Activated CD4-positive, alpha-beta T cell treated with anti-CD3 and anti-CD28 coated beads, Interleukin-2, Interleukin-4, amounts not matched to agents 100 ng/mL and 50 ng/mL, durations not matched to agents 16 hours and 8 hours (primary cell): ENCODE measurements around the gene TPO.
"Not testable (repeated sequence)": the region's sequence is repeated elsewhere in the genome, so short reads cannot be mapped to it uniquely, and the experiment has no call there.

ENCODE experiments used
- DNase-seq: peaks from one replicate; pipeline ENCODE4 v3.0.0-alpha.2; 2020; ENCODE audit warnings: low spot score

The TPO gene

DNA sequence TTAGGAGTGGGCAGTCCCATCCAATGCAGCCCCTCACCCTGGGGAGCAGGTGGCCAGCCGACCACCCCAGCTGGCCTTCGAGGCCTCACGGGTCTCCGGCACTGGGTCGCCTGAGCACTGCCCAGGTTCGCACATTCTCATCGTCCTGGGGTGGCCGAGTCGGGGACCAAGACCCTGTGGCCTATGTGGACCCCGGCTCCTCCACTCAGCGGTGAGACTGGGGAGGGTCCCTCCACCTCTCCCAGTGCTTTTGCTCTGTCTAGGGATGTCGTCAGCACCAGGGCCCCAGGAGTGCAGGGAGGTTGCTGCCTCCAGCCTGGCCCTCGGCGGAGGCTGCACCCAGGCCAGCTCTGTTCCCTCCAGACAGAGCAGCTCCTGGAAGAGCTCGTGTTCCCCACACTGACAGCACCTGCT, 89.6 kb downstream of the TPO start:
- DNase-seq, result no peak

DNA sequence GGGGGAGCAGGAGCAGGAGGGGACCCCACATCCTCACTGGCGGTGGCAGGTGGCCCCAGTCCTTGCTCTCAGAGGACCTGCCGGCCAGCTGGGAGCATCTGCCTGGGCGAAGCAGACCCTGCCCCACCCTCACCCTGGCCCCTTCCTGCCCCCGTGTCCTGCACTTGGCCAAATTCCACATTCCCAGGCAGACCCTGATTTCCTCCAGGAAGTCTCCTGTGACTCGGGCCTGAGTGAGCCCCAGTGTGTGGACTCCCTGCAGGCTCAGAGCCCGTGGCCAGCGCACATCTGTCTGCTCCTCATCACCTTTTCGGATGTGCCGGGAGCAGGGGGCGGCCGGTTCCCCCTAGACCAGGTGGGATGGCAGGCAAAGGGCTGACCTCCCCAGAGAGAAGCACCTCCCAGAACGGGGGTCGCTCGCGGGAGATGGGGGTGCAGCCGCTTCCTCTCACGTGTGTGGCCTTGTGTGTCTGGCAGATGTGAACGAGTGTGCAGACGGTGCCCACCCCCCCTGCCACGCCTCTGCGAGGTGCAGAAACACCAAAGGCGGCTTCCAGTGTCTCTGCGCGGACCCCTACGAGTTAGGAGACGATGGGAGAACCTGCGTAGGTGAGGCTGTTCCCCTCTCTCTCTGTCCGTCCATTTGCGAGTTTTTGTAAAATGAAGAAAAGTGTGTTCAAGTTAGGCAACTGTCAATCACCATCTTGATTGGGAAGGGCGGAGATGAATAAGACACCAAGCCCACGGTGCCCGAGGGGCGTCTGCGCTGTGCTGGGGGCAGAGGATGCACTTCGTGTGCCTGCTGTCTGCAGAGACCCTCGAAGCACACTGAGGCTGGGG, 90.4 kb downstream of the TPO start:
- no peak for DNase-seq

DNA sequence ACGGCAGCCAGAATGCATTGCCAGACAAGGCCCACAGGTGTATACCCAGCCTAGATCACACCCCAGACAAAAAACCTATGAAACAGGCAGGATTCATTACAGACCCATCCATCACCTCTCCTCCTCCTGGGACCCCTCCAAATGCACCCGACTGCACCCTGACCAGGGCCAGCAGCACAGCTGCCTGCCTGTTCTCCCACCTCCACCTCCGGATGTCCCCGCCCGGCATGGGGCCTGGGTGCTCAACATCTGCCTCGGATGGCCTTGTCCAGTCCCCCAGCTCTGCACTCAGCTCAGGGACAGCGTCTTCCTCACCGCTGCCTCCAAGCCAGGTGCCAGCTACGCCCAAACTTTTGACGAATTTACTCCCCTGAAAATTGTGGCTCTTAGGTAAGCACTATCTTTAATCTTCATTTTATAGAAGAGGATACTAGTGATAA, 91.1 kb downstream of the TPO start:
- DNase-seq, result no peak

DNA sequence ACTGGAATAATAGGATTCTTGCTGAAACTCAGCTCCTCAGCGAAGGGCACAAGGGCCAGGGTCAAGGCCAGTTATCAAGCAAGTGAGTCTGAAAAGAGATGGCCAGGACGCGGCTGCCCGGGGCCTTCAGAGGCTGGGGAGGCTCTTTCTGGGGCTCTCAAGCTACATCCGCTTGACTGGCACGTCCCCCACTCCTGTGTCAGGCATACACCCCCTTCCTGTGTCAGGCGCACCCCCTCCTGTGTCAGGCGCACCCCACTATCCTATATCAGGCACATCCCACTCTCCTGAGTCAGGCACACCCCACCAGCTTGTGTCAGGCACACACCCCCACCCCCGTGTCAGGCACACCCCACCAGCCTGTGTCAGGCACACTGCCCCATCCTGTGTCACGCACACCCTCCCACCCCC, 91.8 kb downstream of the TPO start:
- DNase-seq, result no peak

DNA sequence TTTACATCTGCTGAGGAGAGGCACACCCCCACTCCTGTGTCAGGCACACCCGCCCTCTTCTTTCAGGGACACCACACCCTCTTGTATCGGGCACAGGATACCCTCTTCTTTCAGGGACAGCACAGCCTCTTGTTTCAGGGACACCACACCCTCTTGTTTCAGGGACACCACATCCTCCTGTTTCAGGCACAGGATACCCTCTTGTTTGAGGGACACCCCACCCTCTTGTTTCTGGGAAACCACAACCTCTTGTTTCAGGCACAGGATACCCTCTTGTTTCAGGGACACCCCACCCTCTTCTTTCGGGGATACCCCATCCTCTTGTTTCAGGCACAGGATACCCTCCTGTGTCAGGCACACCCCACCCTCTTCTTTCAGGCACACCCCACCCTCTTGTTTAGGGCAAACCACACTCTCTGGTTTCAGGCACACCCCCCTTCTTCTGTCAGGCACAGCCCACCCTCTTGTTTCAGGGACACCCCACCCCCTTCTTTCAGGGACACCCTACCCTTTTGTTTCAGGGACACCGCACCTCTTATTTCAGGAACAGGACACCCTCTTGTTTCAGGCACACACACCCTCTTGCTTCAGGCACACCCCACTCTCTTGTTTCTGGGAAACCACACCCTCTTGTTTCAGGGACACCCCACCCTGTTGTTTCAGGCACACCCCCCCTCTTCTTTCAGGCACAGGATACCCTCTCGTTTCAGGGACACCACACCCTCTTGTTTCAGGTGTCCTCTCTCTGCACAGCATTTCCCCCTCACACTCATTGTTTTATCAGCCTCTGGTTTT, 96.2 kb downstream of the TPO start:
- no peak for DNase-seq

DNA sequence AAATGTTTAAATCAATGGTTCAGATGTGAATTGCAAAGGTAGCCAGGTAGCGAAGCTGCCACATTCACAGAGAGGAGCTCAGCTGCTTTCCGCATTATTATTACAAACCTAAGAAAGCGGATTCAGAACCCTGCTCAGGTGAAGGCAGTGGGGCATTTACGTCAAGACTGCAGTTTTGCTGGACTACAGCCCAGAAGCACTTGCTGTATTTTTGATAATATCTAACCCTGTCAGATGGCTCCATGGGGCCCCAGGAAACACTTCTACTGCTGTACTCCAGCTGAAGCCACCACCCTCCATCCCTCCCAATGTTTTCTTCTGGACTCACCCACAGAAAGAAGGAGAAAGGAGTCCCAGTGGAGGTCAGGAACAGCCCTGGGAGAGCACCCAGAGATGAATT, 96.9 kb downstream of the TPO start:
- DNase-seq, result no peak

DNA sequence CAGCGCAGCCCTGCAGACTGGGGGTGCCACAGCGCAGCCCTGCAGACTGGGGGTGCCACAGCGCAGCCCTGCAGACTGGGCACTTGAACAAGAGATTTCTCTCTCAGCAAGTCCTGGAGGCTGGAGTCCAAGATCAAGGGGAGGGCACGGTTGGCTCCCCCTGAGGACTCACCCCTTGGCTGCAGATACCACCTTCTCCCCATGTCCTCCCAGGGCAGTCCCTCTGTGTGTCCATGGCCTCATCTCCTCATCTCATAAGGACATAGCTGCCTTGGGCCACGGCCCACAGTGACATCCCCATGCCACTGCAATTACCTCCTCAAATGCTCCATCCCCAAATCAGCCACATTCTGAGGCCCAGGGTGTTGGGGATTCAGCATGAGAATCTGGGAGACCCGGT, 98.2 kb downstream of the TPO start:
- no peak for DNase-seq

DNA sequence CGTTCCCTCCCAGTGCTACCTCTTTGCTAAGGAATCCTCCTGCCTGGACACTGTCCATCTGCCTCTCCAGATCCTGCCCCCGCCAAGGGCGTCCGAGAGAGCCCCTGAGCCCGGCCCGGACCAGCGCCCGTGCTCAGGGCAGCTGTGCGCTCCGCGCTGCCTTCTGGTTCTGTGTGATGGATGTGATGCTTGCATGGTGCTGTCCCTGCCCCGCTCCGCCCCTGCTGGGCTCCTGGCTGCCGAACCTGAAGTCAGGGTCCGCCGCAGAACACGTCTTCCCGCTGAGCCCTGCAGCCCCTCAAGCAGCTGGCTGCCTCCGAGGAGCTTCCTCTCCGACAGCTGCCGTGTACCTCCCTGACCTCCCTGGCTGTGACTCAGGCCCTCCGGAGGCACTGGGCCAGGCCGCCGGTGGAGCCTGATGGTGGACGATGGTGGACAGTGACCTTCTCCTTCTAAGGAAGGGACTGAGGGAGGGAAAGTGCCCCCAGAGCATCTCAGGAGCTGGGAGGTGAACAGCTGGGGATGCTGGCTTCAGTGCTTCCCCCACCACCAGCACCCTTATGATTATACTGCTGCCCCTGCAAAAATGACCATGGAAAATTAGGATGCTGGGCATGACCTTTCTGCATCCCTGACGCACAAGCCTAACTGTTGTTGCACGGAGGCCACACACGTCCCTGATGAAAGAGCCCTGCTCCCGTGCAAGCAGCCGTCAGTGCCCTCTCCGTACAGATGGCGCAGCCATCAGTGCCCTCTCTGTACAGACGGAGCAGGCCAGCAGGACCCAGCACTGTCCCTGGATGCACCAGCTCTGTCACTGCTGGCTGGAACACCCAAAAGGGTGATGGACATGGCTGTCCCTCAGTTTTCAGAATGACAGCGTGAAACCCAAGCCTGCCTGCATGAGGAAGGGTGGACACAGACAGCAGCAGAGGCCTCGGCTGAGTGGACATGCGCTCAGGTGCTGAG, 99.3 kb downstream of the TPO start:
- DNase-seq, result no peak

DNA sequence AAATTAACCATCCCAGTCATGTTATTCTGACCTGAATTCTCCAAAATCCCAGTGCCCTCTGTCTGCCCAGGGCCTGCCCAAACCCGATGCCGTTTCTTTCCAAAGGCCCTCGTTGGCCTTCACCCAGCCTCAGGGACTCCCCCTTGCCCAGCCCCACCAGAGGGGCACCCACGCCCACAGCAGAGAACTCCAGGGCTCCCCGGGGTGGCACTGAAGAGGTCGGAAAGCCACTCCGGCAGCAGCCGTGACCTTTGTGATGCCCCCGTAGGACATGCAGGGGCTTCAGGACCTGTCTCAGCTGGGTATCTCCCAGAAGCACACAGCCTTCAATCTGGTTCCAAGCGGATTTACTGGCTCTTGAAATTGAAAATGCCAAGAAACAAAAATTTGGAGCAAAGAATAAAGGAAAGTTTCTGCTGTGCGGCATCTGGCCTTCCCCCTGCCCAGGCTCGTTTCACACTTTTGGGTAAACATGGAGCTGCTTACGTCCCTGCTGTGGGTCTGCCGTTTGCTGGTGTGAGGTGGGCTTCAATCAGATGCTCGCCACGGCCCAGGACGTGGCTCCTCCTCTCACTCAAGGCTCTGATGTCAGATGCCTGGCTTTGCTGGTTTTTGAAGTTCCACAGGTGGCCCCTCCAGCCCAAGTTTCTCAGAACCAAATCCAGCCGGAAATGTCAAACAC, 101.3 kb downstream of the TPO start:
- no peak for DNase-seq

DNA sequence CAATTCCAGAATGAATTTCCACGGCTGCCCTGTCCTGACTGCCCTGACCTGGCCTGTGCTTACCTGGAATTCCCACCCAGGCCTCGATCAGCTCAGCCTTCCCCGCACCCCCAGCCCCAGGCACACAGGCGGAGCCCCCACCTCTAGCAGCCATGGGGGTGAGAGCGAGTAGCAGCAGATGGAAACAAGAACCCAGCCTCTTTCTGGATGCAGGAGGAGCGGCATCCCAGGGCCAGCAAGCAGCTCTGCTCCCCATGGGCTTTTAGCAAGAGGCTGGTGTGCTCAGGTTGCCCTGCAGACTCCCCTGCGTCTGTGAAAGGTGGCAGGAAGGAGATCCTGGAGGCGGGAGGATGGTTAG, 101.8 kb downstream of the TPO start:
- DNase-seq, result no peak

DNA sequence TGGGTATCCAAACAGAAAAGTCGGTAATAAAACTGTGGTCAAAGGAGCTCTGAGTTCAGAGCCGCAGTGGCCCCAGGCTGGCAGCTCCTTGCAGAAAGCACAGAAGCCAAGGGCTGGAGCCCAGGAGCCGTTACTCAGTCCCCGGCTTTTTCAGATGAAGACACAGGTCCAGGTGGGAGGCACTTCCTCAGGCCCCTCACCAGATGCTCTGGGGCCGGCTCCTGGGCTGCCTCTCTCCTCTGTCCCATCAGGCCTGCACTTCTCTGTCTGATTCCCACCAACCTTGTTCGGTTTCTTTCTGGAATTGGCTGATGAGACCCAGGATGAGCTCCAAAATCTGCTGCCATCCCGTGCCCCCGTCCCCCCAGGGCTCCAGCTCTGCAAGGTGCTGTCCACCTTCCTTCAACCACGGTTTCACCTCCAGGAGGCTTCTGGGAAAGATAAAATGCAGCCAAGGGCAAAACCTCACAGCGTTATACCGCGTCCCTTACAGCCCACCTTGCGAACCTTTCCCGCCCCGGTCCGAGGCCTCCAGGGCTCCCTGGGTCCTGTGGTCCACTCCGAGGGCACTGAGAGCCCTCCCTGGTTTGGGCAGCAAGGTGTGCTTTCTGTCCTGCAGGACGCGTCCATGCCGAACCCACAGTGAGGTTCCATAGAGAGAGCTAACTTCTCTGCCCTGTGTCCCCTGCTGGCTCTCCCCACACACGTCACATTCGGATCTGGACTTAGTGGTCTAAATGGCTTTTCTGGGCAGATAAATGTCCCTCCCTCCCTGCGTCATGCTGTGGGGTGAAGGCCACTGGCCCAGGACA, 102.9 kb downstream of the TPO start:
- DNase-seq, result no peak

DNA sequence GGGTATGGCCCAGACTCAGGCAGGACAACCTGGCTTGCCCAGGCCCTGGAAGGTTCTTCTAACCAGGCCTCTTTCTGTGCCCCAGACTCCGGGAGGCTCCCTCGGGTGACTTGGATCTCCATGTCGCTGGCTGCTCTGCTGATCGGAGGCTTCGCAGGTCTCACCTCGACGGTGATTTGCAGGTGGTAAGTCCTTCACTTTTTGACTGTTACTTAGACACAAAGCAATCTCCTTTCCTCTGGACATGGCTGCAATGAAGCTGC, 103.5 kb downstream of the TPO start:
- DNase-seq, result no peak

DNA sequence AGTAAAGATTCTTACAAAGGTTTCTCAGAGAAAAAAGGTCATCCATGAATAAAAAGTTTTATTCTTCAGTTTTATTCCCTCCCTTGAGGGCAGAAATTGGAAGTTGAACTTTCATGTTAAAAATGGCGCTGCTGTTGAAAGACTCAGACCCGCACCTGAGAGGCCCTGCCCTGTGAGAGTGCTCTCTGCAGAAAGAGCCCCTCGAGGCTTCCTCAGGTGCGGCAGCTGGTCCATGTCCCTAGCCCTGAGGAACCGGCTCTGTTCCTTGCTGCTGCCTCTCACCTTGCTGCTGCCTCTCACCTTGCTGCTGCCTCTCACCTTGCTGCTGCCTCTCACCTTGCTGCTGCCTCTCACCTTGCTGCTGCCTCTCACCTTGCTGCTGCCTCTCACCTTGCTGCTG, 104.0 kb downstream of the TPO start:
- DNase-seq, result not testable (repeated sequence)

DNA sequence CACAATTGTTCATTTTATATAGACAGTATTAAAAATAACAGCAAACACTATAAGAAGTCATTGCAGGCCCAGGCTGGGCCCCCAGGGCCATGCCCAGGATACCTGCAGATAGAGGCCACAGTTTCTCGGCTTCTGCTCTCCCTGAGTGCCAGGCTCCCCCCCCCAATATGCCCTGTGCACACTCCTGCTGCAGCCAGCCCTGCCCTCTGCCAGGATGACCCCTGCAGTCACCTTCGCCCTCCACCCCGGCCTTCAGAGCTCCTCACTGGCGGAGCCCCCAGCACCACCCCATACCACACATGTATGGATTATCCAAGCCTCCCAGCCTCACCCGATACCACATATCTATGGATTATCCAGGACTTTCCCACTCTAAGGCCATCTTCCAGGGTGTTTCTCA, 104.5 kb downstream of the TPO start:
- DNase-seq, result no peak

DNA sequence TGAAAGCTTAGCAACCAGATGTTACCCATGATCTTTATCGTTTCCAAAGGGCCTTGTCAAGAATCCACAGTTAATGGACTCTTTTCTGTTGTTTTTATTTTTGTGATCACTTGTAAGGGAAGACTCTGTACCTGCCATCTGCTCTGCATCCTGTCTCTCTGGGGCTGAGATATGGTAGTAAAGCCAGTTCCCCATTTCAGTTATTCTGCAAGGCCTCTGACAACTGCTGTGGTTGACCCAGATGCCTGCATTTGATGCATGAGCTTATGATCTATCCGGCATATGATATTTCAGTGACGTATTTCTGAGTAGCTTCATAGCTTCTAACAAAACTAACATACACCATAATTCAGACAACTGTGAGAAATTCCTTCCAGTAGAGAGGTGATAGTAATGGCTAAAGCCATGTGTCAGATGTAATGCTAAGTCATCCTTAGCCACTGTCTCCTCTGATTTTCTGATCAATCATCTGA, 105.1 kb downstream of the TPO start:
- DNase-seq, result no peak

DNA sequence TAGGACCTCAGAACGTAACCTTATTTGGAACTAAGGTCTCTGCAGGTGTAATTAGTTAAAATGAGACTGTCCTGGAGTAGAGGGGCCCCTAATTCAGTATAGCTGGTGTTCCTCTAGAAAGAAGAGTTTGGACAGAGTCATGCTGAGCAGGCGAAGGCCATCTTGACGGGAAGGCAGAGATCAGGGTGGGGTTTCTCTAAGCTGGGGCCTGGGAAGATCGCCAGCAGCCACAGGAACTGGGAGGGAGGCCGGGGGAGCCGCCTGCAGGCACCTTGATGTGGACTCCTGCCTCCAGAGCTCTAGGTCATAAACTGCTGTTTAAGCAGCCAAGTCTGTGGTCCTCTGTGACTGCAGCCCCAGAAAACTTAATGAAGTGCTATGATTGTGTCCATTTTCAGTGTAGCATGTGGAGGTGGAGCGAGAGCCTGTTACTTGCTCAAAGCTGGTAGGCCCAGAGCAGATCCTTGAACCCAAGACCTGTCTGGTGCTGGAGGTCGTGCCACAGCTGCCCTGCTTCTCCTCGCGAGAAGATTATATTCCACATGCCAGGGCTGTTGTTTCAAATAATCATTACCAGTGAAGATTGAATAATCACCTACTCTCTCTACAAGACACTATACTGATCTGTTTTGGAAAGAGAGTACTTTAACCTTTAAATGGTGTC, 105.7 kb downstream of the TPO start:
- no peak for DNase-seq

DNA sequence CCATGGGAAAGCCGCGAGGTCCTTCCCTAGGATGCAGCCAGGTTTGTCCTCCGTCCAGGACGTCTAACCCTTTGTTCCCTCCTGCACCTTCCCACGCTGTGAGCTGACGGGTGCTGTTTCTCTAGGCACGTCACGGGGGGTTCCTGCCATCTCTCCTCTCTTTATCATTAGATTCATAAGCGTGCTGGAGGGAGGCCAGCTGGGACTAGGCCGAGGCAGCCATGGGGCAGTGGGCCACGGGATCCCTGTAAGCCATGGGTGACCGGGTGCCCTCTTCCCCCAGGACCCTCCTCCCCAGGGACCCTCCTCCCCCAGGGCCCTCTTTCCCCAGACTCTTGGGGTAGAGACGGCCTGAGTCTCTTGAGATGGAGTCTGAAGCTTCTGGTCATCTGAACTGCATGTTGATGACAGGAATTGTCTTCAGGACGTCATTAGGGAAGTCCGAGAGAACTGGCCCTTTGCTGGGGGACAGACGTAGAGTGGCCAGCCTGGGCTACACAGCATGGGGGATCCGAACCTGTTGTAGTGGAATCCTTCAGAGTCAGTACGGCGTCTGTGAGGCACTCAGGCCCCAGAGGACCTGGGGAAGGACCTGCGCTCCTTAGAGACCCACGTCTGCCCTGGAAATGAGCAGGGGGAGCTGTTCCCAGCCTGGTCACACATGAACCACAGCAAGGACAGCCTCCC, 108.1 kb downstream of the TPO start:
- DNase-seq, result no peak

DNA sequence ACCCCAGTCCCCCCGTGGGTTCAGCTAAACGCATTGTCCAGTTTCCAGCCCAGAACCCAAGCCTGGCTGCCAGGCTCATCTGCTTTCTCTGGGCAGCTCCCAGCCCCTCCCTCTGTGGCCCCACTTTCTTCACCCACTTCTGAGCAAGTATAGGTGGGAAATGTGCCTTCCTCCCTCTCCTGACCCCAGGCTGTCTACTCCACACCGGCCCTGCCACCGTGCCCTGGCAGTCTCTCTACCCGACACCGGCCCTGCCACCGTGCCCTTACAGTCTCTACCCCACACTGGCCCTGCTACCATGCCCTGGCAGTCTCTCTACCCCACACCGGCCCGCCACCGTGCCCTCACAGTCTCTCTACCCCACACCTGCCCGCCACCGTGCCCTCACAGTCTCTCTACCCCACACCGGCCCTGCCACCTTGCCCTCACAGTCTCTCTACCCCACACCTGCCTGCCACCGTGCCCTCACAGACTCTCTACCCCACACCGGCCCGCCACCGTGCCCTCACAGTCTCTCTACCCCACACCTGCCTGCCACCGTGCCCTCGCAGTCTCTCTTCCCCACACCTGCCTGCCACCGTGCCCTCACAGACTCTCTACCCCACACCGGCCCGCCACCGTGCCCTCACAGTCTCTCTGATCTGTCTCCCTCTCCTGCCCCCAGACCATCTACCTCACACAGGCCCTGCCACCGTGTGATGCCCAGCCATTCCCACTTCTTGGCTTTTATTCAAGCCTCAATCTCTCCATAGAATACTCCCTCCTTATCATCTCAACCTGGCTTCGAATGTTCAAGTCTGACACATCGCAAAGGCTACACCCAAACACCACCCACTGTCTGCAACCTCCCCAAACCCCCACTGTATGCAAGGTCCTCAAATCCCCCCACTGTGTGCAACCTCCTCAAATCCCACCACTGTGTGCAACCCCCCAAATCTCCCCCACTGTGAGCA, 108.9 kb downstream of the TPO start:
- no peak for DNase-seq
